Breast epithelium (tissue), 3 donors: ENCODE results near the gene CENPP.

Experiments used
- POLR2AphosphoS5 ChIP-seq, 3 donors: sonication (generic); formaldehyde crosslinking; IDR thresholded peaks; one replicate each; pipeline ENCODE4 v1.6.1; 2017; ENCODE audit warnings: antibody characterized with exemption in 3 of 3
- TF ChIP-seq, protein P1 (sequence below), 3 donors: fragments of 450-650 bp; IDR thresholded peaks; one replicate each; pipeline ENCODE4 v1.5.1; 2016 to 2017; ENCODE audit warnings: antibody characterized with exemption in 3 of 3, mild to moderate bottlenecking in 3 of 3, moderate library complexity in 3 of 3

GRCh38 chr9:92484563-92484962, 158.8 kb downstream of the CENPP start:
- TF ChIP-seq, protein P1, sequence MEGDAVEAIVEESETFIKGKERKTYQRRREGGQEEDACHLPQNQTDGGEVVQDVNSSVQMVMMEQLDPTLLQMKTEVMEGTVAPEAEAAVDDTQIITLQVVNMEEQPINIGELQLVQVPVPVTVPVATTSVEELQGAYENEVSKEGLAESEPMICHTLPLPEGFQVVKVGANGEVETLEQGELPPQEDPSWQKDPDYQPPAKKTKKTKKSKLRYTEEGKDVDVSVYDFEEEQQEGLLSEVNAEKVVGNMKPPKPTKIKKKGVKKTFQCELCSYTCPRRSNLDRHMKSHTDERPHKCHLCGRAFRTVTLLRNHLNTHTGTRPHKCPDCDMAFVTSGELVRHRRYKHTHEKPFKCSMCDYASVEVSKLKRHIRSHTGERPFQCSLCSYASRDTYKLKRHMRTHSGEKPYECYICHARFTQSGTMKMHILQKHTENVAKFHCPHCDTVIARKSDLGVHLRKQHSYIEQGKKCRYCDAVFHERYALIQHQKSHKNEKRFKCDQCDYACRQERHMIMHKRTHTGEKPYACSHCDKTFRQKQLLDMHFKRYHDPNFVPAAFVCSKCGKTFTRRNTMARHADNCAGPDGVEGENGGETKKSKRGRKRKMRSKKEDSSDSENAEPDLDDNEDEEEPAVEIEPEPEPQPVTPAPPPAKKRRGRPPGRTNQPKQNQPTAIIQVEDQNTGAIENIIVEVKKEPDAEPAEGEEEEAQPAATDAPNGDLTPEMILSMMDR (IDR thresholded peaks at IDR 0.05), result no peak
- TF ChIP-seq POLR2AphosphoS5 (IDR thresholded peaks at IDR 0.05), result no peak
